PFSK-1 (cell line): Measurements from ENCODE around the gene LRRC4B.

ENCODE experiments used
- FOXP2 ChIP-seq: optimal IDR thresholded peaks from 2 replicates; pipeline ENCODE3; 2011; ENCODE audit warnings: borderline replicate concordance, control low read depth, inconsistent platforms; ENCODE audit not compliant: insufficient read depth; ENCODE audit errors: extremely low read length, extremely low read depth
- POLR2AphosphoS5 ChIP-seq: IDR thresholded peaks from 2 replicates; pipeline ENCODE4 v1.6.1; 2012; ENCODE audit warnings: low read depth, mild to moderate bottlenecking, control low read depth, low read length, moderate library complexity
- REST ChIP-seq, 2 experiments: IDR thresholded peaks; 2 replicates each; pipeline versions ENCODE4 v1.6.1 to v1.8.0; 2011 to 2012; ENCODE audit warnings: low read depth in 2 of 2, low read length in 2 of 2, control low read depth in 1 of 2, inconsistent platforms in 1 of 2, mild to moderate bottlenecking in 1 of 2, moderate library complexity in 1 of 2; ENCODE audit not compliant: insufficient read depth in 1 of 2
- SIN3A ChIP-seq: IDR thresholded peaks from 2 replicates; pipeline ENCODE4 v1.6.1; 2012; ENCODE audit warnings: mild to moderate bottlenecking, low read length, moderate library complexity, borderline replicate concordance; ENCODE audit not compliant: insufficient read depth
- TAF1 ChIP-seq: IDR thresholded peaks from 2 replicates; pipeline ENCODE4 v1.6.1; 2012; ENCODE audit warnings: low read length, control low read depth, borderline replicate concordance; ENCODE audit not compliant: insufficient read depth

- TF ChIP-seq POLR2AphosphoS5 = no peak
- no peak for TF ChIP-seq TAF1
- no peak for TF ChIP-seq REST (IDR thresholded peaks at IDR 0.05; ENCODE audit: insufficient read depth in 1 of 2, low read depth in 2 of 2, low read length in 2 of 2)
- no peak for TF ChIP-seq SIN3A
- no peak for TF ChIP-seq FOXP2
Measured at GRCh38 chr19:50551034-50551714, 17.1 kb downstream of the LRRC4B start.
